Uterus (tissue), 2 donors: ENCODE data around the gene SLC7A4.

Source experiments
- POLR2A ChIP-seq, 2 donors: fragments of 450-650 bp; IDR thresholded peaks; one replicate each; pipeline ENCODE4 v1.6.1; 2016; ENCODE audit warnings: antibody characterized with exemption in 2 of 2, mild to moderate bottlenecking in 1 of 2, moderate library complexity in 1 of 2
- TF ChIP-seq, protein P1 (sequence below), 4 experiments: fragments of 200-600 bp in 2 of 4; fragments of 450-650 bp in 2 of 4; sonication (generic) in 2 of 4; IDR thresholded peaks; one replicate each; pipeline ENCODE4 v1.5.1; 2016 to 2019; ENCODE audit warnings: antibody characterized with exemption in 4 of 4, mild to moderate bottlenecking in 2 of 4, moderate library complexity in 1 of 4

DNA sequence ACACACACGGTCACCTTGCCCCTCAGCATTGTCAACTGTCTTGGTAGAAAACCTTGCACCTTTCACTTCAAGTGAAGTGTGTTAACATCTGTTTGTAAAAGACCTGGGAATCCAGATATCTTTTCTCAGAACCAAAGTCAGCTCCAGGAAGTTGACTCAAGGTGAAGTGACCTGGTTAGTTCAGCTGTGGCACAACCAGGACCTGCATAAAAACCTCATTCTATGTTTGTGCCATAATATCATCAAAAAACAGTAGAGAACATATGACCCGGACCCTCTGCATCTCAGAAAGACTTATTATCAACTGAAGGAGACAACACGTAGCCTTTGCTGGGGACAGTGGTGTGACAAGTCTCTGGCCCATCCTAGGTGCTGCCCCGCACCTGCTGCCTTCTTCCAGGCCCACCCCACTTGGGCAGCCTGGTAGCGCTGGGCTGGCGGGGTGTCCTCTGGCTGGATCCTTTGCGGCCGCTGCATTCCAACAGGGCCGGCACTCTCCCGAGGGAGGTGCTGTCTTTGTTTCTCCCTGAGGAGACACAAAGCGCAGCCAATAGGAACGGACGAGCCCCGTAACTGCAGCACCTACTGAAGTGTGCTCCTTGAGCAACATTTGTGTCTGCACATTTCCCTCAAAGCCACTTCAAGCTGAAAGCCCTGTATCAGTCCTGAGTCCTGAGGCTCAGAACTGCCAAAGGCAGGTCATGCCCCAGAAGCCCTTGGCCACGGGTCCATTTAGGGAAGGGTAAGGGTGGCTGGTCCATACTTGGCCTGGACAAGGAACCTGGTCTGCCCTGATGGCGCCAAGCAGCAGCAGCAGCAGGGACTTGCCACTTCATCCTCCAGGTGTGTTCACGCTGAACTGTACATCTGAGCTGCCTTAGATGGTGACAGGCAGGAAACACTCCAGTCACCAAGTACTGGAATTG is 38.6 kb upstream of the SLC7A4 start:
- no peak for TF ChIP-seq POLR2A (IDR thresholded peaks at IDR 0.05)
- TF ChIP-seq, protein P1, sequence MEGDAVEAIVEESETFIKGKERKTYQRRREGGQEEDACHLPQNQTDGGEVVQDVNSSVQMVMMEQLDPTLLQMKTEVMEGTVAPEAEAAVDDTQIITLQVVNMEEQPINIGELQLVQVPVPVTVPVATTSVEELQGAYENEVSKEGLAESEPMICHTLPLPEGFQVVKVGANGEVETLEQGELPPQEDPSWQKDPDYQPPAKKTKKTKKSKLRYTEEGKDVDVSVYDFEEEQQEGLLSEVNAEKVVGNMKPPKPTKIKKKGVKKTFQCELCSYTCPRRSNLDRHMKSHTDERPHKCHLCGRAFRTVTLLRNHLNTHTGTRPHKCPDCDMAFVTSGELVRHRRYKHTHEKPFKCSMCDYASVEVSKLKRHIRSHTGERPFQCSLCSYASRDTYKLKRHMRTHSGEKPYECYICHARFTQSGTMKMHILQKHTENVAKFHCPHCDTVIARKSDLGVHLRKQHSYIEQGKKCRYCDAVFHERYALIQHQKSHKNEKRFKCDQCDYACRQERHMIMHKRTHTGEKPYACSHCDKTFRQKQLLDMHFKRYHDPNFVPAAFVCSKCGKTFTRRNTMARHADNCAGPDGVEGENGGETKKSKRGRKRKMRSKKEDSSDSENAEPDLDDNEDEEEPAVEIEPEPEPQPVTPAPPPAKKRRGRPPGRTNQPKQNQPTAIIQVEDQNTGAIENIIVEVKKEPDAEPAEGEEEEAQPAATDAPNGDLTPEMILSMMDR (IDR thresholded peaks at IDR 0.05) = no peak
